ENCODE data around the gene PTCH2.
"Not testable (repeated sequence)": the region's sequence is repeated elsewhere in the genome, so short reads cannot be mapped to it uniquely, and the experiment has no call there.

Gene PTCH2

DNA sequence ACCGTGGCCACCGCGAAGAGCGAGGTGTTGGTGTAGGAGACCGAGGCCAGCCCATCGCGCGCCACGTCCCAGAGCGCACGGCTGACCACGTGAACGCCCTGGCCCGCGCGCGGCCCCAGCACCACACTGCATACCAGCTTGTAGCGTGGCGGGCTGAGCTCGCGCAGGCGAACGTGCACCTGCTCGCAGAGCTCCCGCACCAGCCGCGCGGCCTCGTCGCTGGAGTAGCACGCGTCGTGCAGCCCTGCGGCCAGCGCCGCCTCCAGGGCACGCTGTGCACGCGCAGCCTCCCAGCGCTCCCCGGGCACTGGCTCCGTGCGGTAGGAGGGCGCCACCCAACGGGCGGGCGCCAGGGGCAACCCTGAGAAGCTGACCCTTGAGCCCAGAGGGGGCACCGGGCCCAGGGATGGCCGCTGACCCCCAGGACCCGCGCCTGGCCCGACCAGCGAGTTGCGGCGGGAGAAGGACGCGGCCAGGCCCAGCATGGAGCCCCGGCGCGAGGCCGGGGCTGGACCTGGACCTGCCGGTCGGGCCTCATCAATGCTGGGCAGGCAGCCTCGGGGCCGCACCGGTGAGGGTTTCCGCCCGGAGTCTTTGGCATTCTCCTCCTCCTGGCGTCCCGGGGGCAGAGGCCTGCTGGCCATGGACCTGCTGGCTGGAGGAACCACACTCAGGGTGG lies 36.9 kb downstream of the PTCH2 start:
- Histone ChIP-seq H3K27ac (ENCODE audit: low read length) (no peak overlapping the region), H3K4me1 (ENCODE audit: control insufficient read depth, low read depth, low read length) (peaks cover 28% of the 10 kb centered on the region), H3K27me3 (ENCODE audit: control insufficient read depth, insufficient read depth, low read length) (no peaks in the 10 kb centered on the region), H3K4me3 (ENCODE audit: low read length) (no peak overlapping the region), H3K36me3 (ENCODE audit: control insufficient read depth, low read depth, low read length) (peaks cover 9% of the 10 kb centered on the region), H3K9ac (ENCODE audit: low read length) (peak overlapping the region; percentile 75), H3K9me3 (ENCODE audit: control insufficient read depth, low read depth, low read length) (no peaks in the 10 kb centered on the region)

DNA sequence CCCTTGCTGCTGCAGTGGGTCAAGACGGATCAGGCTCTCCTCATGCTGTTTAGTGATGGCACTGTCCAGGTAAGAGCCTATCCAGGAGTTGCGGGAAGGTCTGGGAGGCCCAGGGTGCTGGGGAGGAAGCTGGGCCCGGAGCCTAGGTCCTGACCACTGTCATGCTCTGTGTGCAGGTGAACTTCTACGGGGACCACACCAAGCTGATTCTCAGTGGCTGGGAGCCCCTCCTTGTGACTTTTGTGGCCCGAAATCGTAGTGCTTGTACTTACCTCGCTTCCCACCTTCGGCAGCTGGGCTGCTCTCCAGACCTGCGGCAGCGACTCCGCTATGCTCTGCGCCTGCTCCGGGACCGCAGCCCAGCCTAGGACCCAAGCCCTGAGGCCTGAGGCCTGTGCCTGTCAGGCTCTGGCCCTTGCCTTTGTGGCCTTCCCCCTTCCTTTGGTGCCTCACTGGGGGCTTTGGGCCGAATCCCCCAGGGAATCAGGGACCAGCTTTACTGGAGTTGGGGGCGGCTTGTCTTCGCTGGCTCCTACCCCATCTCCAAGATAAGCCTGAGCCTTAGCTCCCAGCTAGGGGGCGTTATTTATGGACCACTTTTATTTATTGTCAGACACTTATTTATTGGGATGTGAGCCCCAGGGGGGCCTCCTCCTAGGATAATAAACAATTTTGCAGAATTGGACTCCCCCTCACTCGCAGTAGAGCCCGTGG lies 37.6 kb downstream of the PTCH2 start:
- peaks cover 28% of the 10 kb centered on the region for H3K4me1 ChIP-seq (ENCODE audit: control insufficient read depth, low read depth, low read length)
- no peak overlapping the region for H3K4me3 ChIP-seq (ENCODE audit: low read length)
- H3K27ac ChIP-seq (ENCODE audit: low read length) = no peak overlapping the region
- H3K9ac ChIP-seq (ENCODE audit: low read length) = no peak overlapping the region
- no peaks in the 10 kb centered on the region for H3K9me3 ChIP-seq (ENCODE audit: control insufficient read depth, low read depth, low read length)
- peaks cover 9% of the 10 kb centered on the region for H3K36me3 ChIP-seq (ENCODE audit: control insufficient read depth, low read depth, low read length)
- peaks cover 5% of the 10 kb centered on the region for H3K27me3 ChIP-seq (ENCODE audit: control insufficient read depth, insufficient read depth, low read length)

DNA sequence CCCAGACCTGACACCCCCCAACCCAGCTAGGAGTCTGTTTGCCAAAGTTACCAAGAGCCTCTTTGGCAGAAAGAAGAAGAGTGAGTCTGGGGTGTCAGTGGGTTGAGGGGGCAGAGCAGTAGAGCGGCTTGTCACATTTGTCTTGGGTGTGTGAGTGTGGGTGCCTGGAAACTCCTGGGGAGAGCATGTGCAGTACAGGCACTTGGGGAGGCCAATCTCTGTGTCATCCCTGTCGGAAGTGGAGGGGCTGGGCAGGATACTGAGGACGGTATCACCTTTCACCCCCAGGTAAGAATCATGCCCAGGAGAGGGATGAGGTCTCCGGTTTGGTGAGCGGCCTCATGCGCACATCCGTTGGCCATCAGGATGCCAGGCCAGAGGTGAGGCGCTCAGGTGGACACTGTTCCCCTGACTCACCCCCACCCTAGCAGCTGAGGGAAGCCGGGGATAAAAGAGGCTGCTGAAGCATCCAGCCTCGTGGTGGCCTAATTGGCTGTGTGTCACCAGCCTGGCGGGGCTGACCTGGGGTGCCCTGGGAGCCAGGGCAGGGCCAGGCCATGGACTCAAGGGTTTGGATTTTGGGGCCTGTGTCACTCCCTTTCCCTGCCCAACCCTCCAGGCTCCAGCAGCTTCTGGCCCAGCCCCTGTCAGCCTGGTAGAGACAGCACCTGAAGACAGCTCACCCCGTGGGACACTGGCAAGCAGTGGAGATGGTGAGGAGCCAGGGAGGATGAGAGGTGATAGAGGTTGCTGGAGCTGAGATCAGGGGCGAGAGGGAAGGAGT lies 39.5 kb downstream of the PTCH2 start:
- Histone ChIP-seq H3K4me1 (ENCODE audit: control insufficient read depth, low read depth, low read length) (peaks cover 16% of the 10 kb centered on the region), H3K36me3 (ENCODE audit: control insufficient read depth, low read depth, low read length) (peaks cover 9% of the 10 kb centered on the region), H3K27me3 (ENCODE audit: control insufficient read depth, insufficient read depth, low read length) (peaks cover 5% of the 10 kb centered on the region), H3K27ac (ENCODE audit: low read length) (no peak overlapping the region), H3K4me3 (ENCODE audit: low read length) (no peak overlapping the region), H3K9ac (ENCODE audit: low read length) (no peak overlapping the region), H3K9me3 (ENCODE audit: control insufficient read depth, low read depth, low read length) (no peaks in the 10 kb centered on the region)

DNA sequence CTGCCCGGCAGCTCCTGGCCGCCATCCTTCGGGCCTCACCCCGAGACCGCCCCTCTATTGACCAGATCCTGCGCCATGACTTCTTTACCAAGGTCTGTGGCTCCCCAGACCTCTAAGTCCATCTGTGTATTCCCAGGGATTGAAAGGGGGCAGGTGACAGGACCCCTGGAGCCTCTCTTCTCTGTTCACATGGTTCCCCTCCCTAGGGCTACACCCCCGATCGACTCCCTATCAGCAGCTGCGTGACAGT lies 40.1 kb downstream of the PTCH2 start:
- H3K36me3 ChIP-seq (ENCODE audit: control insufficient read depth, low read depth, low read length) = peaks cover 9% of the 10 kb centered on the region
- H3K4me1 ChIP-seq (ENCODE audit: control insufficient read depth, low read depth, low read length) = peaks cover 12% of the 10 kb centered on the region
- peaks cover 5% of the 10 kb centered on the region for H3K27me3 ChIP-seq (ENCODE audit: control insufficient read depth, insufficient read depth, low read length)
- no peak overlapping the region for H3K27ac ChIP-seq (ENCODE audit: low read length)
- H3K9ac ChIP-seq (ENCODE audit: low read length) = no peak overlapping the region
- H3K9me3 ChIP-seq (ENCODE audit: control insufficient read depth, low read depth, low read length) = no peaks in the 10 kb centered on the region
- no peak overlapping the region for H3K4me3 ChIP-seq (ENCODE audit: low read length)

DNA sequence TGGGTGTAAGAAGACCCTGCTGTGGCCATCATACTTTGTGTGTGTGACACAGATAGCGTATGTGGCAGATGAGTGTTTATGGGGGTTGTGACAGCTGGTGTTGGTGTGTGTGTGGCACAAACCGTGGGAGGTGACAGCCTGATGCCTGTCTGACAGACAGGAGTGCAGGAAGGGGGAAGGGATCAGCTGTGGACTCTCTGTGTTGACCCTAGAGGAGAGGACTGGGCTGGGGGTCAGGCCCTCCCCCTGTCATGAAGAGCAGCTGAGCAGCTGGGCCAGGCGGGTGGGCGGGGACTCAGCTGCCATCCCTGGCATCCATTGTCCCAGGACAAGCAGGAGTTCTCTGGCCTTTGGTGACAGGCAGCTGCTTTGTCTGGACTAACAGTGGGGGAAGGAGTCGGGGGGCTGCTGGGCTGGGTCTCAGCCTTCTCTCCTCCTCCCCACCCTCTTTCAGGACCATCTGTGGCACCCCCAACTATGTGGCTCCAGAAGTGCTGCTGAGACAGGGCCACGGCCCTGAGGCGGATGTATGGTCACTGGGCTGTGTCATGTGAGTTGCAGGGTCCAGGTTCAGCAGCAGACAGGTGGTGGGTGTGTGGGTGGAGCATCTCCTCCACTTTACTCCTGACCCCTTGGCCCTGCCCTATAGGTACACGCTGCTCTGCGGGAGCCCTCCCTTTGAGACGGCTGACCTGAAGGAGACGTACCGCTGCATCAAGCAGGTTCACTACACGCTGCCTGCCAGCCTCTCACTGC lies 40.6 kb downstream of the PTCH2 start:
- H3K9ac ChIP-seq (ENCODE audit: low read length) = no peak overlapping the region
- peaks cover 9% of the 10 kb centered on the region for H3K36me3 ChIP-seq (ENCODE audit: control insufficient read depth, low read depth, low read length)
- peaks cover 5% of the 10 kb centered on the region for H3K27me3 ChIP-seq (ENCODE audit: control insufficient read depth, insufficient read depth, low read length)
- H3K9me3 ChIP-seq (ENCODE audit: control insufficient read depth, low read depth, low read length) = no peaks in the 10 kb centered on the region
- no peak overlapping the region for H3K27ac ChIP-seq (ENCODE audit: low read length)
- peaks cover 7% of the 10 kb centered on the region for H3K4me1 ChIP-seq (ENCODE audit: control insufficient read depth, low read depth, low read length)
- no peak overlapping the region for H3K4me3 ChIP-seq (ENCODE audit: low read length)

DNA sequence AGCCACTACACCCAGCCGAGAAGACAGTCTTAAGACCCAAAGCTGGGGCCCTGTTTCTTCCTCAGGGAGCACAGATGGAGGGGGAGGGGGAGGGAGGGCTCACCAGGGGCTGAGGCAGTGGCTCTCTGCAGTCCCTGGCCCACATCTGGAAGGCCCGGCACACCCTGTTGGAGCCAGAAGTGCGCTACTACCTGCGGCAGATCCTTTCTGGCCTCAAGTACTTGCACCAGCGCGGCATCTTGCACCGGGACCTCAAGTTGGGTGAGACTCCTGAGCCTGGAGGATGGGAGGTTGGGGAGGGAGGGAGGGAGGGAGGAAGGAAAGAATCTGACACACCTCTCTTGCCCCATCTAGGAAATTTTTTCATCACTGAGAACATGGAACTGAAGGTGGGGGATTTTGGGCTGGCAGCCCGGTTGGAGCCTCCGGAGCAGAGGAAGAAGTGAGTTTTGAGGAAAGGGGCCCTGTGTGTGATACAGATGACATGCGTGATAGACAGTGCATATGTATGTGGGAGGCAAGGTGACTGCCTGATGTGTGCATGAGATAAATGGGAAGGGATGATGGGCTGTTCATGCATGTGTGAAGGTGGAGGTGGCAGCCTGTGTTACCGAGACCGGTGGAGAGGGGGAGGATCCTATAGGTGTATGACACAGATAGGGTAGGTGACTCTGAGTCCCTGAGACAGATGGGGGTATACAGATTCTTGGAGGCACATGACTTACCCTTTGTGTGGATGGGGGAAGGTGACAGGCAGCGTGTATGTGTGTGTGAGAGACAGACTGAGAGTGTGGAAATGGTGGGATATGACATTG lies 41.4 kb downstream of the PTCH2 start:
- no peaks in the 10 kb centered on the region for H3K9me3 ChIP-seq (ENCODE audit: control insufficient read depth, low read depth, low read length)
- H3K4me3 ChIP-seq (ENCODE audit: low read length) = no peak overlapping the region
- H3K27ac ChIP-seq (ENCODE audit: low read length) = no peak overlapping the region
- peaks cover 5% of the 10 kb centered on the region for H3K27me3 ChIP-seq (ENCODE audit: control insufficient read depth, insufficient read depth, low read length)
- peaks cover 9% of the 10 kb centered on the region for H3K36me3 ChIP-seq (ENCODE audit: control insufficient read depth, low read depth, low read length)
- H3K9ac ChIP-seq (ENCODE audit: low read length) = no peak overlapping the region
- H3K4me1 ChIP-seq (ENCODE audit: control insufficient read depth, low read depth, low read length) = no peaks in the 10 kb centered on the region

DNA sequence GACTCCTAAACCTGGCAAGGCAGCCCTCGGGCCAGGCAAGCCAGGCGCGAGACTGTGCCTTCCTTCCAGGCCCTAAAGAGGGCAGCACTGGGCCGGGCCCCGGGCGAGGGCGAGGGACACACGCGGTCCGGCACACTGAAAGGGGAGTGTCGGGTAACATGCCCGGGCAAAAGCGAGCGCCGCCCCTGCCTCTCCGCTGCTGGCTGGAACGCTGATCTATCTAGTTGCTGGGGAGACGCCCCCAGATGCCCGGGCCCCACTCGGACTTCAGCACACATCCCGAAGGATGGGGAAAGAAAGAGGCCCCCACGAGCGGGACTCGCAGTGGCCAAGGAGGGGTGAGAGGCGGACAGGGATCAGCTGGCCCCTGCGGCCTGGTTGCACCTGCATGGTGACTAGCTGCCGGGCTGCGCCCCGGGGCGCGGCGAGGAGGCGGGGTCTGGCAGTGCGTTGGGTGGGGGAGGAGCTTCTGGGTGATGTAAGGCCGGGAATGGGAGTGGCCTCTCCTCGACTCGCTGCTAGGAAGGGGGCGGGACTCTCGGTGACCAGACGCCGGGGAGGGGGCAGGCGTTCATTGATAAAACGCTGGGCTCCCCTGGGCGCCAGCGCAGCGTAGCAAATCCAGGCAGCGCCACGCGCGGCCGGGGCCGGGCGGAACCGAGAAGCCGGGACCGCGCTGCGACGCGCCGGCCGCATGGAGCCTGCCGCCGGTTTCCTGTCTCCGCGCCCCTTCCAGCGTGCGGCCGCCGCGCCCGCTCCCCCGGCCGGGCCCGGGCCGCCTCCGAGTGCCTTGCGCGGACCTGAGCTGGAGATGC lies 43.1 kb downstream of the PTCH2 start, which contains the start of gene PLK3:
PLK3 (plus strand) TSS at position 608 of the 815 bp plus-strand sequence; CDS start at position 695, 87 bp downstream.
- Histone ChIP-seq H3K36me3 (ENCODE audit: control insufficient read depth, low read depth, low read length) (peaks cover 9% of the 10 kb centered on the region), H3K4me1 (ENCODE audit: control insufficient read depth, low read depth, low read length) (no peaks in the 10 kb centered on the region), H3K27ac (ENCODE audit: low read length) (peak within 1 kb of the TSS; percentile 69), H3K4me3 (ENCODE audit: low read length) (peak within 1 kb of the TSS; percentile 60), H3K27me3 (ENCODE audit: control insufficient read depth, insufficient read depth, low read length) (peaks cover 5% of the 10 kb centered on the region), H3K9me3 (ENCODE audit: control insufficient read depth, low read depth, low read length) (no peaks in the 10 kb centered on the region), H3K9ac (ENCODE audit: low read length) (peak within 1 kb of the TSS; percentile 82)

DNA sequence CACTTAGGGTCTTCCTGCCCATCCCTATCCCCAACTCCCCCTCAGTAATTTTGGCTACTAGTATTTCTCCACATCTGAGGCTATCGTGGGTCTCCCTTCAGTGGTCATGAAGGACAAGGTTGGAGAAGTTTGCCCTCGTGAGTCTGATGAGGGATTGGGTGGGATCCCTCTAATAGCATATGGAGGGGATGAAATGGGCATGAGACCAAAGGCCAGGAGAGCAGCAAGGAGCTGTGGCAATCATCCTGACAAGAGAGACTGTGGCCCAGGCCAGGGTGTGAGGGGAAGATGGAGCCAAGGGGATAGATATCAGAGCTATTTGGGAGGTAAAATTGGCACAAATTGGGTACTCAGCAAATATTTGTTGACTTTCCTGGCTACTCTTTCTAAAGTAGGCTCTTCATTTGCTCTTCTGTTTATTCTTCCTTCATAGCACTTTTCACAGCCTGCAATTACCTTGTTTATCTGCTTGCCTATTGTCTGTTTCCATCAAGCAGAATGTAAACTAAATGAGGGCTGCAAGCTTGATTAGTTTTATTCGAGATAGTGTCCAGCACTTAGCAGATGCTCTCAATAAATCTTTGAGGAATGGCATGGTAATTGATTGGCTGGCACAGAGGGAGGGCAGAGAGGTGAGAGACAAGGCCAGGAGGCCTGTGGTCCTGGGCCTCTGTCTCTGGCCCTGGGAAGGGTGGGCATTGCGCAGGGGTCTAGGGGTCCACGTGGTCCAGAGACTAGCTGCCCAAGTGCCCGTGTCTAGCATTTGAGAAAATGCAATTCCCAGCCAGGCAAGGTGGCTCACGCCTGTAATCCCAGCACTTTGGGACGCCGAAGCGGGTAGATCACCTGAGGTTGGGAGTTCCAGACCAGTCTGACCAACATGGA lies 44.3 kb downstream of the PTCH2 start:
- no peaks in the 10 kb centered on the region for H3K9me3 ChIP-seq (ENCODE audit: control insufficient read depth, low read depth, low read length)
- no peak overlapping the region for H3K27ac ChIP-seq (ENCODE audit: low read length)
- peaks cover 5% of the 10 kb centered on the region for H3K27me3 ChIP-seq (ENCODE audit: control insufficient read depth, insufficient read depth, low read length)
- no peak overlapping the region for H3K9ac ChIP-seq (ENCODE audit: low read length)
- H3K36me3 ChIP-seq (ENCODE audit: control insufficient read depth, low read depth, low read length) = peaks cover 9% of the 10 kb centered on the region
- no peak overlapping the region for H3K4me3 ChIP-seq (ENCODE audit: low read length)
- no peaks in the 10 kb centered on the region for H3K4me1 ChIP-seq (ENCODE audit: control insufficient read depth, low read depth, low read length)

DNA sequence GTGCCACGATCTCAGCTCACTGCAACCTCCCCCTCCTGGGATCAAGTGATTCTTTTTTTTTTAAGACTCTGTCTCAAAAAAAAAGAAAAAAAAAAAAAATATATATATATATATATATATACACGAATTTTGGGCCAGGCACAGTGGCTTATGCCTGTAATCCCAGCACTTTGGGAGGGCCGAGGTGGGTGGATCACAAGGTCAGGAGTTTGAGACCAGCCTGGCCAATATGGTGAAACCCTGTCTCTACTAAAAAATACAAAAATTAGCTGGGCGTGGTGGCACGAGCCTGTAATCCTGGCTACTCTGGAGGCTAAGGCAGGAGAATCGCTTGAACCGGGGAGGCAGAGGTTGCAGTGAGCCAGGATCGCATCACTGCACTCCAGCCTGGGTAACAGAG lies 45.2 kb downstream of the PTCH2 start:
- H3K9ac ChIP-seq (ENCODE audit: low read length); H3K4me3 ChIP-seq (ENCODE audit: low read length); H3K27ac ChIP-seq (ENCODE audit: low read length); H3K27me3 ChIP-seq (ENCODE audit: control insufficient read depth, insufficient read depth, low read length); H3K4me1 ChIP-seq (ENCODE audit: control insufficient read depth, low read depth, low read length); H3K9me3 ChIP-seq (ENCODE audit: control insufficient read depth, low read depth, low read length); H3K36me3 ChIP-seq (ENCODE audit: control insufficient read depth, low read depth, low read length): not testable (repeated sequence)

Measured in iPS-18a (cell line).